ENCODE measurements around the gene RAC2. TPM values are rescaled to one million over a fixed set of nuclear protein-coding genes. Genes with fewer than 3 reads are reported as not detected.

Gene RAC2
- total RNA-seq, 1 donor from 2014 or later, result 1.2 TPM

GRCh38 chr22:37275622-37276021, 31.6 kb upstream of the RAC2 start:
- Mint-ChIP-seq H3K27ac (no peak overlapping the region), H3K27me3 (peaks cover 16% of the 10 kb centered on the region), H3K4me3 (no peak overlapping the region), H3K9me3 (no peaks in the 10 kb centered on the region), H3K4me1 (ENCODE audit: unreplicated experiment) (peaks cover 4% of the 10 kb centered on the region), H3K36me3 (no peaks in the 10 kb centered on the region)
- TF ChIP-seq CTCF (conservative IDR thresholded peaks at IDR 0.05), result no peak
- DNase-seq (ENCODE audit: extremely low spot score, unreplicated experiment), result no peak

- Mint-ChIP-seq H3K4me1 (ENCODE audit: unreplicated experiment) (peaks cover 4% of the 10 kb centered on the region), H3K9me3 (no peaks in the 10 kb centered on the region), H3K27ac (no peak overlapping the region), H3K4me3 (no peak overlapping the region), H3K36me3 (no peaks in the 10 kb centered on the region), H3K27me3 (peaks cover 21% of the 10 kb centered on the region)
- no peak for TF ChIP-seq CTCF (conservative IDR thresholded peaks at IDR 0.05)
- DNase-seq (ENCODE audit: extremely low spot score, unreplicated experiment), result no peak
Measured at GRCh38 chr22:37275134-37275533, 31.1 kb upstream of the RAC2 start.

GRCh38 chr22:37274380-37274862, 30.4 kb upstream of the RAC2 start:
- Mint-ChIP-seq H3K9me3 (no peaks in the 10 kb centered on the region), H3K27me3 (peaks cover 25% of the 10 kb centered on the region), H3K27ac (no peak overlapping the region), H3K4me1 (ENCODE audit: unreplicated experiment) (peaks cover 4% of the 10 kb centered on the region), H3K36me3 (no peaks in the 10 kb centered on the region), H3K4me3 (no peak overlapping the region)
- no peak for TF ChIP-seq CTCF (conservative IDR thresholded peaks at IDR 0.05)
- DNase-seq (ENCODE audit: extremely low spot score, unreplicated experiment), result no peak

- Mint-ChIP-seq H3K4me1 (ENCODE audit: unreplicated experiment) (peaks cover 4% of the 10 kb centered on the region), H3K27ac (no peak overlapping the region)
- TF ChIP-seq CTCF (conservative IDR thresholded peaks at IDR 0.05), result no peak
Measured at GRCh38 chr22:37273846-37274225, 29.8 kb upstream of the RAC2 start.

GRCh38 chr22:37273126-37273845, 29.2 kb upstream of the RAC2 start:
- no peaks in the 10 kb centered on the region for H3K9me3 Mint-ChIP-seq

More at GRCh38 chr22:37273846-37274225, 29.8 kb upstream of the RAC2 start:
- H3K4me3 Mint-ChIP-seq, result no peak overlapping the region
- no peaks in the 10 kb centered on the region for H3K9me3 Mint-ChIP-seq
- no peak for DNase-seq (ENCODE audit: extremely low spot score, unreplicated experiment)
- H3K36me3 Mint-ChIP-seq, result no peaks in the 10 kb centered on the region
- peaks cover 23% of the 10 kb centered on the region for H3K27me3 Mint-ChIP-seq

More at GRCh38 chr22:37273126-37273845, 29.2 kb upstream of the RAC2 start:
- no peak for TF ChIP-seq CTCF (conservative IDR thresholded peaks at IDR 0.05)
- peaks cover 18% of the 10 kb centered on the region for H3K27me3 Mint-ChIP-seq
- no peak overlapping the region for H3K27ac Mint-ChIP-seq
- DNase-seq (ENCODE audit: extremely low spot score, unreplicated experiment), result no peak
- no peak overlapping the region for H3K4me3 Mint-ChIP-seq
- peaks cover 1% of the 10 kb centered on the region for H3K4me1 Mint-ChIP-seq (ENCODE audit: unreplicated experiment)
- no peaks in the 10 kb centered on the region for H3K36me3 Mint-ChIP-seq

All from type B pancreatic cell (in vitro differentiated cells).